AG04450 (cell line): ENCODE results near the gene PNLIP. TPM values are rescaled to one million over a fixed set of nuclear protein-coding genes. Genes with fewer than 3 reads are reported as not detected.

Source experiments
- CTCF ChIA-PET: fragments of 300-600, 350-600 bp; formaldehyde crosslinking; extraction: SDS; loops from one replicate; lab custom pipeline; 2022; ENCODE audit warnings: antibody characterized with exemption, inconsistent platforms; lab: Charles Lee
- POLR2A ChIA-PET: fragments of 350-600 bp; formaldehyde crosslinking; extraction: SDS; loops from one replicate; lab custom pipeline; 2021; ENCODE audit warnings: antibody characterized with exemption, inconsistent platforms; lab: Yijun Ruan, JAX
- DNase-seq: peaks from one replicate; pipeline ENCODE4 v3.0.0-alpha.2; 2011; ENCODE audit warnings: low read depth, low spot score
- H3K27ac ChIP-seq: one replicate; pipeline ENCODE4 v1.5.1; 2012; ENCODE audit warnings: low read depth, low read length, control low read depth
- H3K27me3 ChIP-seq: one replicate; pipeline ENCODE4 v1.6.0; 2012; ENCODE audit warnings: low read length; ENCODE audit not compliant: control insufficient read depth, insufficient read depth
- H3K4me3 ChIP-seq: 2 replicates; pipeline ENCODE4 v1.5.1; 2011; ENCODE audit warnings: mild to moderate bottlenecking, low read depth, low read length, control low read depth
- H3K9me3 ChIP-seq: 2 replicates; pipeline ENCODE4 v1.5.1; 2012; ENCODE audit warnings: low read length; ENCODE audit not compliant: control insufficient read depth, insufficient read depth
- CTCF ChIP-seq: IDR thresholded peaks from 2 replicates; pipeline ENCODE4 v1.5.1; 2011; ENCODE audit warnings: low read depth, low read length, control low read depth, inconsistent platforms
- polyA plus RNA-seq: library from polyadenylated mRNA; depleted of rRNA; stranded (reverse); fragments of >200 nt; gene quantifications from 2 replicates; pipeline ENCODE4 v1.2.3, GENCODE V29; 2011

Gene PNLIP
- polyA plus RNA-seq, 1 experiment = not detected

GRCh38 chr10:116589926-116590325 is 44.2 kb downstream of the PNLIP start:
- ChIA-PET CTCF (no interaction called here), POLR2A (no interaction called here)
- DNase-seq = no peak
- Histone ChIP-seq H3K27ac (no peak overlapping the region), H3K4me3 (no peak overlapping the region), H3K9me3 (no peaks in the 10 kb centered on the region), H3K27me3 (no peaks in the 10 kb centered on the region)
- TF ChIP-seq CTCF = no peak

- no peaks in the 10 kb centered on the region for H3K9me3 ChIP-seq
- TF ChIP-seq CTCF = no peak
- no peak within 1 kb of the TSS for H3K4me3 ChIP-seq
- CTCF ChIA-PET = no interaction called here
- H3K27ac ChIP-seq = no peak within 1 kb of the TSS
- POLR2A ChIA-PET = no interaction called here
- DNase-seq = no peak
- no peaks in the 10 kb centered on the region for H3K27me3 ChIP-seq
Observed at GRCh38 chr10:116590590-116591444, 45.1 kb downstream of the PNLIP start, which contains the start of gene PNLIPRP1. Gene PNLIPRP1, plus strand, starts transcription at chr10:116590959. Its CDS starts 171 bp downstream, at chr10:116591130.

GRCh38 chr10:116593139-116593740 is 47.5 kb downstream of the PNLIP start:
- no peak overlapping the region for H3K4me3 ChIP-seq
- no peaks in the 10 kb centered on the region for H3K9me3 ChIP-seq
- H3K27me3 ChIP-seq = no peaks in the 10 kb centered on the region
- ChIA-PET CTCF (no interaction called here), POLR2A (interaction anchor here (0.7 kb wide), 1 partner anchor 185 kb away, joined by 4 read pairs; no protein-coding TSS in a partner anchor)
- TF ChIP-seq CTCF = no peak
- no peak overlapping the region for H3K27ac ChIP-seq
- DNase-seq = no peak

- TF ChIP-seq CTCF = no peak
- ChIA-PET POLR2A (no interaction called here), CTCF (interaction anchor here (0.7 kb wide), 1 partner anchor 142 kb away, joined by 4 read pairs; no protein-coding TSS in a partner anchor)
- no peaks in the 10 kb centered on the region for H3K9me3 ChIP-seq
- no peak overlapping the region for H3K4me3 ChIP-seq
- no peak for DNase-seq
- no peak overlapping the region for H3K27ac ChIP-seq
- peaks cover 2% of the 10 kb centered on the region for H3K27me3 ChIP-seq
Observed at GRCh38 chr10:116594525-116595035, 48.8 kb downstream of the PNLIP start.

- ChIA-PET CTCF (no interaction called here), POLR2A (no interaction called here)
- H3K27me3 ChIP-seq = peaks cover 2% of the 10 kb centered on the region
- no peaks in the 10 kb centered on the region for H3K9me3 ChIP-seq
- TF ChIP-seq CTCF = no peak
- DNase-seq = no peak
- H3K27ac ChIP-seq = no peak overlapping the region
- H3K4me3 ChIP-seq = no peak overlapping the region
Observed at GRCh38 chr10:116596062-116596461, 50.3 kb downstream of the PNLIP start.
